Measurements from ENCODE around the gene RUBCNL.

- no peak for TF ChIP-seq CTCF (IDR thresholded peaks at IDR 0.05)
- no peak for TF ChIP-seq POLR2A (IDR thresholded peaks at IDR 0.05)
These were observed 69.9 kb downstream of the RUBCNL start for GRCh38 chr13:46317120-46317519.
